Fibroblast of skin of abdomen (primary cell): ENCODE measurements around the gene RNF217.
A peak's percentile ranks its signal among the peaks of the same experiment; 100 is the strongest.
"Not testable (repeated sequence)": the region's sequence is repeated elsewhere in the genome, so short reads cannot be mapped to it uniquely, and the experiment has no call there.

Source experiments
- DNase-seq: peaks from one replicate; pipeline ENCODE4 v3.0.0-alpha.2; 2013

The RNF217 gene

GRCh38 chr6:124962639-124963415 lies 590 bp downstream of the RNF217 start:
- DNase-seq = peak; percentile 45

DNA sequence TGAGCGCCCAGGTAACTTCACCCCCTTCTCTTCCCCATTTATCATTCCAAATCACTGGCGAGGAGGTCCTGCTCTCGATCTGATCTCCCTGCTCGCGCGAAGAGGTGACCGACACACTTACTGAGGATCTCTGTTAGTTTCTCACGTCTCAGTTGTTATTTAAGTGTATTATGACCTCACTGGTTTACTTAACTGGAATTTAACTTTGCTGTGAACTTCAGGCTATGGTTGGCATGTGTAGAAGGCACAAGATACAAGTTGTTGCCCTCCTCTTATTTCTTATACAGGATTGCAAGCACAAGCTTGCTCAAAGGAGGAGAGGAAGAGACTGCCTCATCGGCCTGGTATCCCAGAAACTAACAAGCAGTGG lies 1.2 kb downstream of the RNF217 start:
- peak; percentile 27 for DNase-seq

DNA sequence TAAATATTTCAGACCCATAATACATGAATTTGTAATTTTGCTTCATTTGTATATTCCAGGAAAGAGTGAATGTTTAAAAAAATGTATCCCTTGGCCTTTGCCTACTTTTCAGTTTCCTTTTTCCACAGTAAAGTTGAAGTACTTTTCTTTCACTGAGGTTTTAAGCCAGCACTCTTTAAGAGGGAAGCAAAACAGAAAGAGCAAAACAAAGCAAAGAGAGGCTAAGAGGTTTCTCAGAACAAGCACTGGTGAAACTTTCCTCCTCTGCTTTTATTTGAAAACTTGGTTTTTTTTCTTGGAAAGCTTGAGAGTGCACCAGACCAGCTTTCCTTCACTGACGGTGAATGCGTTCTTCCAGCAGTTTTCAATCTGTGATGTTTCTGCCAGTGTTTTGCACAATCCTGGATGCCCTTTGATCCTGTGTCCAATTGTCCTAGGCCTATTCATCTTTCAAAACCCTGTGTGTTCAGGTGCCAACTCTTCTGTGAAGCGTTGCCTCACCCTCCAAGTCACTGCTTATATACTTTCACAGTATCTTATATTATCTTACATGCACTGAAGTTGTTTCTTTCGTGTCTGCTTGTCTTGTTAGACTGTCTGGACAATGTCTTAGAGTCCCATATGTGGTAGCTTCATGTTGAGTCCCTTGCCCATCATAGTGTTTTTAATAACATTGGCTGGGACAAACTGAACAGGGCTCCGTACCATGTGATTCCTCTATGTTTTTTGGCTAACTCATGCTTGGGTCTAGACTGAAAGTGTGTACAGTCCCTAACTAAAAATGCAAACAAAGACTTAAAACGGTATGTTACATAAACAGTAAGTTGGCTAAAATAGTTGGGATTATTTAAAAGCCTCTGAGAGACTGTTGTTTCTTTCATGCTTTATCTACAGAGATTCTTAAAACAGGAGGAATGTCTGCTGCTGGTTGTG lies 1.9 kb downstream of the RNF217 start:
- DNase-seq = peak; percentile 22

- DNase-seq = no peak
Observed at GRCh38 chr6:124964764-124965105, 2.5 kb downstream of the RNF217 start.

GRCh38 chr6:124965424-124965850 lies 3.2 kb downstream of the RNF217 start:
- DNase-seq = not testable (repeated sequence)

DNA sequence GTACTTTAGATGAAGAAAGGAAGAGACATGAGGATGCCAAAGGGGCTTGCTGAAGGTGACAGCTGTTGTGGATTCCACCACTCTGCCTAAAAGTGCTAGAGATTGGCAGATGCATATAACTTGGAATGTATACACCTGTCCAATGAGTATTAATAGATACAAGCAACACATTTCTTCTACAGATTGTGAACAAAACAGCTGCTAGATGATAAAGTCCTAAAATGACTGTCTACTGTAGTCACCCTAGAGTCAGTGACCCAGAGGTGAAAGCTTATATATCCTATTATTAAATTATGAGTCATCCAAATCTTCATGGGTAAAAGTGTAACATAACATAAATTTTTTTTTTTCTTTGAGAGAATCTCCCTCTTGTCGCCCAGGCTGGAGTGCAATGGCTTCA lies 5.2 kb downstream of the RNF217 start:
- DNase-seq = no peak

GRCh38 chr6:124968401-124968800 lies 6.2 kb downstream of the RNF217 start:
- no peak for DNase-seq

- peak; percentile 12 for DNase-seq
Observed at GRCh38 chr6:124970243-124970642, 8.0 kb downstream of the RNF217 start.

DNA sequence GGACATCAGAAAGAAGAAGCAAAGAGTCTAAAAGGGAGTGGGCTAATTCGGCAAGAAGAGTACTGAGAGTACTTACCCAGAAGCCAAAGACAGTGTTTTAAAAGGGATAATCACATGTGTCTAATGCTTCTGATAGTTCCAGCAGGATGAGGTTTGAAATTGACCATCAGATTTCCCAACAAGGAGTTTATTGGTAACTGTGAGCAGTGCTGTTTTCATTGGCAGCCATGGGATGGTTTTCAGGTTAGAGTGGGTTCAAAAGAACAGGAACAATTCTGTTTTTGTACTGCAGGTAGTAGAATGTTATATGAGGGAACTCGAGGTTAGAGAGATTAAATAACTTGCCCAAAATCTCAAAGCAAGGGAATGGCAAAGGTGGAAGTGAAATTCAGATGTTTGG lies 8.5 kb downstream of the RNF217 start:
- no peak for DNase-seq

DNA sequence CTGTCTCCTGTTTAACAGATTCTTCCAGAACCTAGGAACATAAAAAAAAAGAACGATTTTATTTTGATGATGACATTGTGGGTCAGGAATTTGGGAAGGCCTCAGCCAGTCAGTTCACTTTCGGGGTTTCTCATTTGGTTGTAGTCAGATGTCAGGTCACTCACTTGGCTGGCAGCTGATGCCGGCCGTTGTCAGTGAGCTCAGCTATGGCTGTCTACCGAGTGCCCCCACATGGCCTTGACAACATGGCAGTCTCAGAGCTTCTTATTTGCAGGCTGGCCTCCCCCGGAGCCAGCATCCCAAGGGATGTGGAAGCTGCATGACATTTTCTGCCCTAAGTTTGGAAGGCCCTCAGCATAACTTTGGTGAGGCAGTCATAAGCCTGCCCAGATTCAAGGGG lies 11.5 kb downstream of the RNF217 start:
- DNase-seq = no peak

DNA sequence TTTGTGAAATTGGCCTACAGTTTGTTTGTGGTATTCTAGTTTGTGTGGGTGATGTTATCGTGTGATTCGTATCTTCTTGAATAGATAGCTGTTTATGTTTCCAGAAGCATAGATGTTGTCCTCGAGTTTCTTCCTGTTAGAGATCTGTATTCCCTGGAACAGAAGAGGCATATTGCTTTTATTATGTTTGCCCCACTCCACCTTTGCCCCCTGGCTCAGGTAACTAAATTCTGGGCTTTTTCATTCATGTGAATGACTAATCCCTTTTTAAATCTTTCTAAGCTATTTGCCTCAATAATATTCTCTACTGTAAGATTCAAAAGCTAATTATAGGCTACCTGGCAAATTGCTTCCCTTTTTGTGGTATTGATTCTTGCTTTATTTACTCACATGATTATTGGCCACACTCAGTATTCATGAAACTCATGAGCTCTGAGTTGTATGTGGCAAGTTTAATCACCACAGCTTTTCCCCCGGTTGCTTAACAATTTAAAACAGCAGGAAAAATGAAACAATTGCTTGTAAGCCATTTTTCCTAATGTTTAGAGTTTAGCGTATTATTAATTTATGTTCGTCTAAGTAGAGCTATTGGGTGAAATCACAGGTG lies 12.6 kb downstream of the RNF217 start:
- no peak for DNase-seq

DNA sequence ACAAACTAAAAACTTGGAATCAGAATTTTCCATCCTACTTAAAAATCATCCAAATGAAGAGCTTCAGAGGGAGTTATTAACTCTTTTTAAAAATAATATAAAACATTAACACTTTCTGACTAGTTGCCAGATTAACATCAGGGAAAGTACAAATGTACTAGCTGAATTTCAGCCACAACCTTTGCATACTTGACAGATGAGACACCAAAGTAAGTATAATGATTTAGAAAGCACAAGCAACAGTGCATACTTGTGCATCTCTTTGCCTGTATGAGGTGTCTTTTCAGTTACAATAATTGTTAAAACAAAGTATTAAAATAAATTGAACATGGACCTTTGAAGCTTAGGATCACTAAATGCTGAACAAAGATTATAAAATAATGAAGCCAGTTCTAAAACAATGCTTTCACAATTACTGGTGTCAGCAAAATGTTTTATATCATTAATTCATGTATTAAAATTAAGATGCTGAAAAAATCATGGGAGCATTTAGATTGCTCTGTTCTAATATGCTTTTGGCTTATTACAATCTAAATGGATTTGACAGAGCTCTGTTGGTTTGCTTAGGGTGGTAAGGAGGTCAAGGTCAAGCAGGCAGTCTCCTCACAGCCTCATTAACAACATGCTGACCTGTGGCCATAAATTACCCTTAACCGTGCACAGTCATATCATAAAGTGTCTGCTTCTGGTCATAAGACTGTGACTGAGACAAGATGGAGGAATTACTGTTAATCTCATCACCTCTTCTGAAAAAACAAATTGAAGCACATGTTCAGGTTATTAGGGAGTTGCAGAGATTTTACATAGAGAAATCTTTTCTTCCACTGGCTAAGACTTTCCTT lies 15.1 kb downstream of the RNF217 start:
- peak; percentile 59 for DNase-seq

DNA sequence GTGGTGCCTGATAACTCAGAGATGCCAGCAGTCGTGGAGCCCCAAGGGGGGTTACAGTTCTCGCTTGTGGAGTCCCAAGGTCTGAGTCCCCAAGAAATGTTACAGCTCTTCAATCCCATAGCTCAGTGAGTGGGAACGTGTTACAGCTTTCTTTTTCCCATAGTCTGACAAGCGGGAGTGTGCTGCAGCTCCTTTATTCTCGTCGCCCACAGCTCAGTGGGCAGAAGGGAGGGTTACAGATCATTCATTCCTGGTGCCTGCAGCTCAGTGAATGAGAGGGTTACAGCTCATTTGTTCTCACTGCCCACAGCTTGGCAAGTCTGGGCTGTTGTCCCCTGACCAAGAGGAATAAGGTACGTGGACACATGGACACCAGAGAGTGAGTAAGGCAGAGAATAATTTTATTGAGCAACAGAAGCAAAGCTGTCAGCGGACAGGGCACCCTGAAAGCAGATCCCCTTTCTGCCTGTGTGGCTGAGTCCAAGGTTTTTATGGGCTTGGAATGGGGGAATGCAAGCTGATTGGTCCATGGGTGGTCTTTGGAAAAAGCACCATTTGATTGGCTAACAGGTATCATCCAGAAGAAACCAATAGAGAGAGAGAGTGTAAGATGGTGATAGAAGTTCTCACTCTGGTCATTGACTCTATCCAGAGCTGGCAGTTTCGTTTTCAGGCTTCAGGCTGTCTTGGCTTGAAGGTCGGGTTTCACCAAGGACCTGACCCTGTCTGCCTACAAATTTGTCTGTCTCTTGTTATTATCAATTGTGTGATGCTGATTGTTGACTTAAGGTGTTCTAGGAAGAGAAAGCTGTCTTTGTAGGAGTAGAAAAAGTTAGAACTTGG lies 16.4 kb downstream of the RNF217 start:
- DNase-seq = no peak

GRCh38 chr6:124979294-124979678 lies 17.0 kb downstream of the RNF217 start:
- no peak for DNase-seq

GRCh38 chr6:124982669-124983068 lies 20.4 kb downstream of the RNF217 start:
- DNase-seq = no peak

DNA sequence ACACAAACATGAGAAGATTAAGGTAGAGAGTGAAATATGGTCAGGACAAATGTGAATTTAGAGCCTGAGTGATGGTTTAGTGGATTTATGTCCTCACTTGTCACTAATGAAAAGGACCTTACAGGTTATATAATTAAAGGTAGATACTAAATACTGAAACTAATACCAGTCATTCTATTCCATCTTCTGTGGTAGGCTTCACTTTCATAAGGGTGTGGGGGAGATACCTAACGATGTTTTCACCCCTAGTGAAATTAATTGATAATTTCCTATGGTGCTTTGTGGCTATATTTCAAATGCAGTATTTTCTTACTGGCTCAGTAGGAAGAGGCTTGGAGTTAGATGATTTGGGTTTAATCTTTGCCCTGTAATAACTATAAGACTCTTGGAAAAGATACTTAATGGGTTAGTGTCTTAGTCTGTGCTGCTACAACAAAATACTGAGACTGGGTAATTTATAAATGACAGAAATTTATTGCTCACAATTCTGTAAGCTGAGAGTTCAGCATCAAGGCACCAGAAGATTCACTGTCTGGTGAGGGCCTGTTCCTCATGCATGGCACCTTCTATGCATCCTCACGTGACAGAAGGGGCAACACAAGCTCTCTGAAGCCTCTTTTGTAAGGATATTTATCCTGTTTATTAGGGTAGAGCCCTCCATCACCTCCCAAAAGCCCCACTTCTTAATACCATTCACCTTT lies 21.3 kb downstream of the RNF217 start:
- no peak for DNase-seq

DNA sequence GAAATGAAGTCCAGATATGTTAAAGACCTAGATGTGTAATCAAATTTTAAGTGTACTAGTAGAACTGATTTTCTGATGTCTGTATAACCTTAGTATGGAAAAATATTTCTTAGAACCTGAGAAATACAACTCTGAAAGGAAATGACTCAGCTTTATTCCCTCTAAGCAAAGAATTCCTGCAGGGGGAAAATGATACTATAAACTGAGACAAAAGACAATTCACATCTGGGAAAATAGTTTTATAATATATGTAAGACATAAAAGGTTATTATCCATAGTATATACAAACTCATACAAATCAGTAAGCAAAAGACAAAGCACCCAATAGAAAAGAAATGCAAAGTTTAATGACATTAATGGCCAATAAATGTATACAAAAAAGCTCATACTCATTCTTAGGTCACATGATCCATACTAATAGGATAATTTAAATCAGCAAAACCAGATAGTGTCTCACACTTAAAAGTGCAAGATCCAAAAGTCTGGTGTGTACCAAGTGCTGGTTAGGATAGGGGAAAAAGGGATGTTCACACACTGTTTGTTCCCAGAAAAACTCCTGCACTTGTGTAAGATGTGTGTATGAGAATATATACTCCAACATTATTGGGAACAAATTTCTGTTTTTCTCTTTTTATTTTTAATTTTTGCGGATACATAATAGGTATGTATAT lies 22.6 kb downstream of the RNF217 start:
- peak; percentile 57 for DNase-seq

- no peak for DNase-seq
Observed at GRCh38 chr6:124986164-124986563, 23.9 kb downstream of the RNF217 start.

- DNase-seq = peak; percentile 15
Observed at GRCh38 chr6:124987291-124987690, 25.1 kb downstream of the RNF217 start.

DNA sequence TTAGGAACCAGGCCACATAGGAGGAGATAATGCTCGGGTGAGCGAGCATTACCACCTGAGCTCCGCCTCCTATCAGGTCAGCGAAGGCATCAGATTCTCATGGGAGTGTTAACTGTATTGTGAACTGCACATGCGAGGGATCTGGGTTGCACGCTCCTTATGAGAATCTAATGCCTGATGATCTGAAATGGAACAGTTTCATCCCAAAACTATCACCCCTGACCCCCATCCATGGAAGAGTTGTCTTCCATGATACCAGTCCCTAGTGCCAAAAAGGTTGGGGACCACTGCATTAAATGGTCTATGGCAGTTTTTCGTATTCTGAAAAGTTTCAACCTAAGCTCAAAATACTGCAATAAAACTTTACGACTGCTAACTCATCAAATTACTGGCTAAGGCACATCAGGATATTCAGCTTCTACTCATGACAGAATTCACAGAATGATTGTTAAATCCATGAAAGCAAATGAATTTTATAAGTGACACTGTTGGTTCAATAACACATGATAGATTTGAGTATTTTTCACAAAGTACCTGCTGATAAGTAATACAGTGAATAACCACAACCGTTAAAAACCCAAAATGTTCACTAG lies 25.9 kb downstream of the RNF217 start:
- DNase-seq = no peak
